GM19193 (cell line): ENCODE data around the gene POMGNT2.

Experiments
- POLR2A ChIP-seq: IDR thresholded peaks from 4 replicates; pipeline ENCODE4 v1.6.1; 2011; ENCODE audit not compliant: insufficient read depth, insufficient read length; ENCODE audit errors: extremely low read depth

POMGNT2 gene

DNA sequence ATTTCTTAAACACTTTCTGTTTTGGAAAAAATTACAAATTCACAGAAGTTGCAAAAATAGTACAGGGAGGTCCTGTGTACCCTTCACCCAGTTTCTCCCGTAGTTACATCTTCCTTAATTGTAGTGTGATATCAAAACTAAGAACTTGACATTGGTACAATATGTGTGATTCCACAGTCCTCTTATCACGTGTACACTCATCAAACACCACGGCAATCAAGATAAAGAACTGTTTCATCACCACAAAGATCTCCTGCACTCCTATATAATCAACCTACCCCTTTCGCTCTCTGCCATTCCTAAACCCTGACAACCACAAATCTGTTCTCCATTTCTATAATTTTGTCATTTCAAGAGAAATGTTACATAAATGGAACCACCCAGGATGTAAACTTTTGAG is 31.4 kb downstream of the POMGNT2 start:
- TF ChIP-seq POLR2A, result no peak

DNA sequence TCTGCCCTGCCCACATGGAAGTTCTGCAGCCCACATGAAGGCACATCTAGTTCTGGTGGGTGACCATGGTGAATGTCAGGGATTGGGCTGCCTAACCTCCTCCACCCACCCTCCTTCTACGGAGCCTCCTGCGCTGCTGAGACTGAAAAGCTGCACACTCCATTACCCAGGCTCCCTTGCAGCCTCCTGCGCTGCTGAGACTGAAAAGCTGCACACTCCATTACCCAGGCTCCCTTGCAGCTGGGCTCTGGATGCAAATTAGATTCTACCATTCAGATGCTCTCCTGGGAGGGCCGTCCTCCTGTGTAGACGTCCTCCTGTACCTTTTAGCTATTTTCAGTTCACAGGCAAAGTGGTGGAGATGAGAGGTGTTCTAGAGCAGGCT is 32.1 kb downstream of the POMGNT2 start:
- no peak for TF ChIP-seq POLR2A

DNA sequence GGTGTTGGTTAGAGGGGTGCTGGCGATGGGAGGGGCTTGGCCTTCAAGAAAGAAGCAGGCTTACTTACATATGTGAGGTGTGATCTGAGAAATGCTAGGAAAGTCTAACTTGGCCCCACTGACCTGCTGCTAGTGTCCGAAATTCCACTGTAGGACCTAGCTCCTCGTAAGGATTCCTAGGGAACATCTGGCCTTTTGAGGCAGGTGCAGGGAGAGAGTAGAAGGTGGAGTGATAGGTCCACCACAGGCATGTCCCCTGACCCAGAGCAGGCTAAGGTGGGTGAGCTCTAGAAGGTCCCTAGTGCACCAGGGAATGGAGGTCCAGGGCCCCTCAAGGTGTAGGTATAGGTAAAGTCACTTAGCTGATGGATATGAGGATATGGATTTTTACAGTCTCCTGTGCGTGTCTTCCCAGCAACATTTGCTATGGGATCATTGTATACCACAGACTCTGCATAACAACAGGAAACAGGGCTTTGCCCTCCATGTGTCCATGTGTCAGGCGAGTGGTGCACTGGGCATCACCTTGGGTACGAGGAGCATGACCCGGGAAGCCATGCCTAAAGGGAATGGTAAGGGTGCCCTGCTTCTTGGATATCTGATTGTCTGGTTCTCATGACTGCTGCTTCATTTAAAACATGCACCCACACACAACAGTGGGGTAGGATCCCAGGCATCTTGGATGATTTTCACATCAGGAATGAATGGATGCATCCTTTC is 32.6 kb downstream of the POMGNT2 start:
- no peak for TF ChIP-seq POLR2A

DNA sequence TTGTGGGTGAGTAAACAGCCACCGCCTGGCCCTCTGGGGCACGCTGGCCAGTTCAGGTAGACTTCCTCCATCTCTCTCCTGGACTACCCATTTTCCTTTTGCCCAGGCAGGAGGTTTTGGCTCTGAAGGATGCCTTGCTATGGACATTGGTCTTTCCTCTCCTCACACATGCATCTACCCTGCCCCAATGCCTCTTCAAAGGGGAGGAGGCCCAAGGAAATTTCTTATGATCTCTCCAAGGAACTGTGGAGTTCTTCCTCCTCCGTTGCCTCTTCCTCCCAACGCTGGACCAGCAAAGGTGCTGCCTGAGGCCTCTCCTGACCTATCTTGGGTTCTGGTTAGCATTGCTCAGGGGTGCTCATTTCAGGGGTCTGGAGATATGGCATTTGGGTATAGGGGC is 33.5 kb downstream of the POMGNT2 start:
- no peak for TF ChIP-seq POLR2A

DNA sequence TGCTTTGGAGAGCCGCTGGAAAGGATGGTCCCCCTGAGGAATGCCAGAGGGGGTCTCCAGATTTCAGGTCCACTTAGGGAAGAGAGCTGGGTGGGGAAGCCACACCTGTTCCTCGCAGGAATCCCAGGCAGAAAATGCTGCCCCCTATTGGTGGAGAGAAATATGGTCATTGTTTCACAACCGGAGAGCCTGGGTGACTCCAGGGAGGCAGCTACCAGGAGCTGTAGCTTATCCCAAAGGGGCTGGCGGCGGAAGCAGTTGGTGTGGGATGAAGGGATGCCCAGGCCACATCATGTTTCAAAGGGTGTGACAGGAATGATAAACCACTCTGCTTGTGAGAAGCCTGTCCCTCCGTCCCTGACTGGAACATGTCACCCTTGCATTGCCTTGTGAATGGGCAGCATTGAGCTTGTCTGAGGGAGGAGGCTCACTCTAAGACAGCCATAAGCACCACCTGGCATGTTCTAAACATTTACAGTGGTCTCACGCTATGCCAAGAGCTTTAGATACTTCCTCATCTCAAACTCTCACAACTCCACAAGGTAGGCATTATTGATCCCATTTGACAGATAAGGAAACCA is 34.5 kb downstream of the POMGNT2 start:
- no peak for TF ChIP-seq POLR2A

DNA sequence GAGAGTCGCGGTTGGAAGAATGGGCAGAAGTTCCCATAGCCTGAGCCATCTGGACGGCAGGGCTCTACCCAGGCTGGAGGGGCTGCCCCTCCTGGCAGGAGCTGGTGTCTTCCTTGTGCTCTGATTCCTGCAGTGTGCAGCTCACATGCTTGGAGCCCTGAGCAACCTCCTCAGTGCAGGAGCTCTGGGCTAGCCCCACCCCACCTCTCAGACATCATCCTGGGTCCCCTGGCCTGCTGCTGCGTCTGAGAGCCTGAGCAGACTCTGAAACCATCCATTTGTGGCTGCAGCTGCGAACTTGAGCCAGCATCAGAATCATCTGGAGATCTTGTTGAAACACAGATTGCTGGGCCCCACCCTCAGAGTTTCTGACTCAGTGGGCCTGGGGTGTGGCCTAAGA is 42.8 kb downstream of the POMGNT2 start:
- no peak for TF ChIP-seq POLR2A

DNA sequence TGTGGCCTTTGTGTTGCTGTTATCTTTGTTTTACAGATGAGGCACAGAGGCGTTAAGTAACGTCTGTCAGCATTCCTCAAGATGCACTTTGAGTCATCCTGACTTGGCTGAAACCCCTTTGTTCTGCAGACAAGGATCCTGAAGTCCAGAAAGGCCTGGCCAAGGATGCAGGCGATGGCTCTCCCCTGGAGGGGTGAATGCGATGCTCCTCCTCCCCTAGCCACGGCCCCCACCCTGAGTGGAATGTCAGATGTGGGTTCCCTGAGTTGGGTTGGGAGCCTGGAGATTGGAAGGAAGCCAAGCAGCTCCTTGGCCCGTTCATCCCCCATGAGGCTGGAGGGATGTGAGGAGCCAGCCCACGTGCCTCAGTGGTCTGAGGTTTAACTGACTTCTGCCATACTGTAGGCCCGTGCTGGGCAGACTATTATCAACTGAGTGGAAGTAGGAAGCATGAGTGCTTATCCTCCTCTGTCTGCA is 43.3 kb downstream of the POMGNT2 start:
- no peak for TF ChIP-seq POLR2A

DNA sequence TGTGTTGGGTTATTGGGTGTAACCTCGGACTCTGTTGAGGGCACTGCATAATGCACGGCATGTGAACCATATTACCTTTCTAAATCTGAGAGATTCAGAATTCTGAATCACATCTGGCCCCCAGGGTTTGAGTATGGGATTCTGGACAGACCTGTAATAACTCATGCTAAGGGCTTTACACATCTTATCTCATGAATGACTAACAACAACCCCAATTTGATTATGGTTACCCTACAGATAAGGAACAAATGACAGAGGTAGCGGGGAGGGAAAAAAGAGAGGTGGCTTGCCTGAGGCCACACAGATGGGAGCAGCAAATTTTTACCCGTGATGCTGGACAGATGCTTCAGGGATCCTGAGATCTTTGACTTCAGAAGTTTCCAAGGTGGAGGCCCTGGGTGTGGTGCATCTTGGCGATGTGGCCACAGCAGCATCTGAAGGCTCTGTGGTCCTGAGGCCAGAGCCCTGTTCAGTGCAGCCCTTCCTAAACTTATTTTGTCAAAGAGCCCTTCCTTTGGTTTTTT is 43.8 kb downstream of the POMGNT2 start:
- no peak for TF ChIP-seq POLR2A

DNA sequence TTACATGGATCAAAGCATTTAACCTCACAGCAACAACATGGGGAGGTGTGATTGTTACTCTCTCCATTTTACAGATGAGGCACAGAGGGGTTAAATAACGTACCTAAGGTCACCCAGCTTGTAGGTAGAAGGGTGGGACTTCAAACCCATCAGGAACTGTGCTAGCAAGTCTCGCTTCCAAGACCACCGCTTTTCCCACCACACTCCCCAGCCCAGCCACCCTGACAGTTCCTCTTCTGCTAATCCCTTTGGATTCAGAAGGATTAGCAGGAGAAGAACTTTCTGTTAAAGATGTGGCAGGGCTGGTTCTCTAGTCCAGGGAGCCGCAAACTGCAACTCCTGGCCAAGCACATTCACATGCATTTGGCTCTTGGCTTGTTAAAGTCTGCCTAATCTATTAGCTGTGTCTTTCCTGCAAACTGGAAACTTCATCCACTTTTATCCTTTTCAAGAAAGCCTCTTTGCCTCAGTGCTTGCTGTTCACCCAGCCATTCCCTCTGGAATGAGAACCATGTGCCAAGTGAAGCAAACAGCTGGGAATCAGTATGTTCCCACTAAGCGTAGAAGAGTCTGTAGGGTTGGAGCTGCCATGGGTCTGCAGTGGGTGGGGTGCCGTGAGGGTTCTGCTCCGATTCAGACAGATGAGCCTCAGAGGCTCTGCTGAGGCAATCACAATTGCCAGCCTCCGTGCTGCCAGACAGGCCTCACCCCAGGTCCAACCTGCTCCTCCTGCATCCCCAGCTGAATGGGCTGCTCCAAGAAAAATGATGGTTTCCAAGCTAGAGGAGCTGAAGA is 44.6 kb downstream of the POMGNT2 start:
- no peak for TF ChIP-seq POLR2A

DNA sequence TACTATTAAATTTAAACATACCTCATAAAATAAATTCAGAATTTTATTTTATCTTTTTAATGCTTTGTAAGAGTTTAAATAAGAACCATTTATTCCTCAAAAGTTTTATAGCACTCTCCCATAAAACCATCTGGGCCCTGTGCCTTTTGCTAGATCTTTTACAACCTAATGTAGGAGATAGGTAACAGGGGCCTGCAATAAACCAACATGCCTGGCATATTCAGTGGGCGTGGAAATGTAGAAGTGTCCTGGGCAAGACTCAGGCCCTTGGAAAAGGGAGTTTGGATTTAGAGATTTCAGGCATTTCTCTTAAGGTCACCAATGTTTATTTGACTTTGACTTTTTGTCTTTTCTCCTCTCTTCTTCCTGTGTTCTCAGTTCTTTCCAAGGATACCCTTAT is 46.4 kb downstream of the POMGNT2 start:
- TF ChIP-seq POLR2A, result no peak

DNA sequence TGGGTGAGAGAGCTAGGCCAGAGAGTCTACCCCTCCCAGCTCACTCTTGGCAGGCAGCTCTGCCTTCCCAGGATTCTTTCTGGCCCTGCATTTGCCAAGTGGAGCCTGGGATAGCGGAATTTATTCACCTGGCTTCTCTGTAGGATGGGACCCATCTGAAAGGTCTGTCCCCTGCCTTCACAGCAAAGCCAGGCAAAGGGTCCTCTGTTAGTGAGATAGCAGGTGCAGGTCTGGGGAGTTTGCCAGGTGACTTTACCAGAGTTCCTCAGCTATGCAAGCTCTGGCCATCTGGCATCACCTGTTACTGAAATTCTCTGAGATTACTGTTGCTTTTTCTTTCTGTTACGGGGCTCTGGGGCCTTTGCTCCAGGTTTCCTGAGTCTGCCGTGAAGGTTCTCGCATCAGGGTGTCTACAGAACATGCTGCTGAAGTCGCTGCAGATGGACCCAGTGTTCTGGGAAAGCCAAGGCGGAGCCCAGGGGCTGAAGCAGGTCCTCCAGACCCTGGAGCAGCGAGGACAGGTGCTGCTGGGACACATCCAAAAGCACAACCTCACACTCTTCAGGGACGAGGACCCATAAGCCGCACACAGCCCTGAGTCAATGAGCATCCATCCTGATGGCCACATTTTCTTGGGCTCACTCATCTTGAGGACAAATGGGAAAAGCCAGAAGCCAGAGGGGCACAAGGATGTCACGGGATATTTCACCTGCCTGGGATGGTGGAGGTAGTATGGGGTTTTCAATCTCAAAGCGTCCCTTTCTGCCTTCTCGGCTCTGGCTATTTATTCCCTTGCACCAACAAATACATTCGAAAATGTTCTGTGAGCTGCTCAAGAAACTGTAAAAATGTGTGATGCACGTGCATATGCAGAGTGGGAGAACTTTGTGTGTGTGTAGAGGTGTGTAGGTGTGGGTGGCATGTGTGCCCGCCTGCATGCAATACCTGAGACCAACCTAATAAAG is 49.8 kb downstream of the POMGNT2 start:
- no peak for TF ChIP-seq POLR2A

DNA sequence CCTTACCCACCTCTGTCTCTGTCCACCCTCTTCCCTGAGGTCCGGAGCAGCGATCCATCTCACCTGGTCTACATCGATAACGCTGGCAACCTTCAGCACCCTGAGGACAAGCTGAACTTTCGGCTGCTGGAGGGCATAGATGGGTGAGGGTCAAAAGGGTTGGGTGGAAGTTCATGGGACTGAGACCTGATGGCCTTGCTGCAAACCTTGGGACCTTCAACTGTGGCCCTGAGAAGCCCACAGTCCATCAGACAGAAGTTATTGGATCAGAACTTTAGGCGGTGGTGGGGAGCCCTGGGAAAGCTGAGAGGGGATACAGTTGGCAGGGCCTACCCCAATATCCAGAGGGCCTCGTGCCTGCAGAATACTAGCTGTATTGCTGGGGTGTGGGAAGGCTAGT is 50.5 kb downstream of the POMGNT2 start:
- TF ChIP-seq POLR2A, result no peak

DNA sequence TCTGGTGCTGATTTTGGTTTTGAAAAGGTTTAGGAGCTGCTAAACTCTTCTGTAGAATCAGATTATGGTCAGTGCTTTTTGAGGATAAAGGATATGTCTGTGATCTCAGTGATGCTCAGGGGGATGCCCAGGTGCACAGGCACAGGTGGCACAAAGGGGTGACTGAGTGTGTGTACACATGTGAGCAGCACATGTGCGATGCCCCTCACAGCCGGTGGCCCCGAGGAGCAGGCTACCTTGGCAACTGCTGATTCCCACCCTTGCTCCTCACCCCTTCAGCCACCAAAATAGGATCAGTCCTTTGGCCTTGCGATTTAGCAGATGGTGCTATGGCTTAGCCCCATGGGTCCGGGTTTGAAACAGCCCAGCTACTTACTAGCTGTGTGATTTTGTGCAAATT is 51.1 kb downstream of the POMGNT2 start:
- TF ChIP-seq POLR2A, result no peak

DNA sequence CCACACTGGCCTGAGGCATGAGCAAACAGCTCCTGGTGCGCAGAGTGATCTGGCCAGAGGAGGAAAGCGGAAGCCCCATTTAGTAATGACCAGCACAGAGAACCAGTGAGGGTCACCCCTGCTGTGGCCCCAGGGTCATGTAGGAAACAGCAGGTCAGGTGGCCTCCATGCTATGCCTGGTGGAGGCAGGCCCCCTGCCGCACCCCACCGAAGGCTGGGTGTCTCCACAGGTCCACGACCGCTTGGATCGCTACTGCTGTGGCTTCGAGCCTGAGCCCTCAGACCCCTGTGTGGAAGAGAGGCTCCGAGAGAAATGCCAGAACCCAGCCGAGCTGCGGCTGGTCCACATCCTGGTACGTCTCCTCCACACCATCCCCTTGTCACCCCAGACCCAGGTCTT is 52.6 kb downstream of the POMGNT2 start:
- TF ChIP-seq POLR2A, result no peak
